ENCODE data around the gene GALP.
"Not testable (repeated sequence)": the region's sequence is repeated elsewhere in the genome, so short reads cannot be mapped to it uniquely, and the experiment has no call there.

Gene GALP

GRCh38 chr19:56175861-56176307 lies at the start of gene GALP:
Gene GALP (plus strand): TSS chr19:56176008. CDS start chr19:56177109, 1,101 bp downstream.
- intact Hi-C loops (cut with micrococcal nuclease); H3K36me3 Mint-ChIP-seq (ENCODE audit: low read depth); H3K27ac Mint-ChIP-seq: not testable (repeated sequence)

DNA sequence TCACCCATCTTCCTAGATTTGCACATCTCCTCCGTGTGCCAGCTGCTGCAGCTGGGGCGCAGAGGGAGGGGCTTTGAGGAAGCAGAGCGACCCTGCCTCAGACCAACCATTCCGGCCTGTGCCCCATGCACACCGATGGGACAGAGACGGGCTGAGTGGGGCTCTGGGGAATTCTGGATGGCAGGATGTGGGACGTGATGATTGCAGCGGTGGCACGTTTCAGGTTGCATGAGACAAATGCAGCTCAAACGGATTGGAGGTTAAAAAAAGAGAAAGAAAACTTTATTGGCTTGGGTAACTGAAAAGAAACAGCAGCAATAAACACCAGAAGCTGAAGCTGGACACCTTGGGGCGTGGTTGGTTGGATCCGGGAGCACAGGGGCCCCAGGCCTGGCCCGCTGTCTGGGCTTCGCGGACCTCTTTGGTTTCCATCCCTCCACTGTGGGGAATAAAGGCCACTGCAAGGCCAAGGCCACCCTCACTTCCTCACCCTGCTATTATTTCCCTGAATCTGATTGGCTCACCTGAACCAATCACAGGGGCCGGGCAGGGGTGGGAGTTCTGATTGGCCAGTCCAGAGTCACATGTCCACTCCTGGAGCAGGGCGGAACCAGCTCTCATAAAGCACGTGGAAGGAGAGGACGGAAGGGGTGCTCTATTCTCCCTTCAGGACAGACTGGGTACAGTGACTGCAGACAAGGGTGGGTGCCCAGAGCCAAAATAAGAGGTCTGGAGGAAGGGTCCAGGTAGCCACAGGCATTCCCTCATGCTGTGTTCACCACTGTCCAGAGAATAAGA lies 48.6 kb upstream of the GALP start:
- intact Hi-C loops (cut with micrococcal nuclease), result no loop called here
- H3K4me1 Mint-ChIP-seq (ENCODE audit: low read depth), result no peaks in the 10 kb centered on the region

More at GRCh38 chr19:56175861-56176307, at the start of gene GALP:
- H3K27me3 Mint-ChIP-seq; H3K9me3 Mint-ChIP-seq; H3K4me3 Mint-ChIP-seq; H3K4me1 Mint-ChIP-seq (ENCODE audit: low read depth): not testable (repeated sequence)

GRCh38 chr19:56130006-56130405 lies 45.8 kb upstream of the GALP start:
- Mint-ChIP-seq H3K27me3 (no peaks in the 10 kb centered on the region), H3K9me3 (no peaks in the 10 kb centered on the region), H3K27ac (no peak overlapping the region), H3K4me1 (ENCODE audit: low read depth) (peaks cover 12% of the 10 kb centered on the region), H3K36me3 (ENCODE audit: low read depth) (no peaks in the 10 kb centered on the region), H3K4me3 (no peak overlapping the region)
- intact Hi-C loops (cut with micrococcal nuclease), result no loop called here

More for the DNA sequence above, 48.6 kb upstream of the GALP start:
- no peaks in the 10 kb centered on the region for H3K27me3 Mint-ChIP-seq
- H3K9me3 Mint-ChIP-seq, result no peaks in the 10 kb centered on the region
- no peak overlapping the region for H3K4me3 Mint-ChIP-seq
- no peak overlapping the region for H3K27ac Mint-ChIP-seq
- no peaks in the 10 kb centered on the region for H3K36me3 Mint-ChIP-seq (ENCODE audit: low read depth)

DNA sequence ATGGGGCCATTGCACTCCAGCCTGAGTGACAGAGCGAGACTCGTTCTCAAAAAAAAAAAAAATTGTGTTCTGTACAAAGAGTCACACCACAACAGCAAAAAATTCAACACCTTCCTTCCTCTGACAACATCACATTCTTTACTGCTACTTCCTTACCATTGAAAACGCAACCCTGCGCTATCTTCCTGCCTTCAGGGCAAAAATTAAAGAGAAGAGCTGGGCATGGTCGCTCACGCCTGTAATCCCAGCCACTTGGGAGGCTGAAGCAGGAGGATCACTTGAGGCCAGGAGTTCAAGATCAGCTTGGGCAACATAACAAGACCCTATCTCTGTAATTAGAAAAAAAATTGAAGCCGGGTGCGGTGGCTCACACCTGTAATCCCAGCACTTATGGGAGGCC lies 44.2 kb upstream of the GALP start:
- no peaks in the 10 kb centered on the region for H3K27me3 Mint-ChIP-seq
- no peaks in the 10 kb centered on the region for H3K36me3 Mint-ChIP-seq (ENCODE audit: low read depth)
- no peak overlapping the region for H3K27ac Mint-ChIP-seq
- peaks cover 12% of the 10 kb centered on the region for H3K4me1 Mint-ChIP-seq (ENCODE audit: low read depth)
- no peaks in the 10 kb centered on the region for H3K9me3 Mint-ChIP-seq
- no peak overlapping the region for H3K4me3 Mint-ChIP-seq
- intact Hi-C loops (cut with micrococcal nuclease), result no loop called here

DNA sequence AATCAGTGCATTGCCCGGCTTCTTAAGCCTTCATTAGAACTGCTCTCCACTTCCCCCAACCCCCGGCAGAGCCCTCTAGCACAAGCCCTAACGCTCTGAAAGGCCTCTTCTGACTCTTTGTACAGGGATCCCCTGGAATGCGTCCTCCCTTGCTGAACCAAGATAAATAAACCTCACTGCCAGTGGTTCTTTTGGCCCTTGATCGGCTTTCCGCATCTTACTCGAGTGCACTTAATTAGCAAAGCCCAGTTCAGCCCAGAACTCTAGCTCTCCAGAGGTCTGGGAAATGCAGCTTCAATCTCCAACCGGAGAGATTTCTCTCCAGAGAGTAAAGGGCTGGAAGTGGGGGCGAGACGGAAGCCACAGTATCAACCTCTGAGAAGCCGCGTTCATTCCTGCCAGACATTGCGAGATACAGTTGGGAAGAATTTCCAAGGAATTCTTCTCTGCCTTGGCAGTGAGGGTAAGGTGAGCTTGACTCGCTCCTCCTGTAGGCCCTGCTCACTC lies 43.4 kb upstream of the GALP start:
- Mint-ChIP-seq H3K36me3 (ENCODE audit: low read depth) (no peaks in the 10 kb centered on the region), H3K27me3 (no peaks in the 10 kb centered on the region), H3K9me3 (no peaks in the 10 kb centered on the region), H3K4me1 (ENCODE audit: low read depth) (peaks cover 12% of the 10 kb centered on the region), H3K27ac (no peak overlapping the region), H3K4me3 (no peak overlapping the region)
- intact Hi-C loops (cut with micrococcal nuclease), result no loop called here

DNA sequence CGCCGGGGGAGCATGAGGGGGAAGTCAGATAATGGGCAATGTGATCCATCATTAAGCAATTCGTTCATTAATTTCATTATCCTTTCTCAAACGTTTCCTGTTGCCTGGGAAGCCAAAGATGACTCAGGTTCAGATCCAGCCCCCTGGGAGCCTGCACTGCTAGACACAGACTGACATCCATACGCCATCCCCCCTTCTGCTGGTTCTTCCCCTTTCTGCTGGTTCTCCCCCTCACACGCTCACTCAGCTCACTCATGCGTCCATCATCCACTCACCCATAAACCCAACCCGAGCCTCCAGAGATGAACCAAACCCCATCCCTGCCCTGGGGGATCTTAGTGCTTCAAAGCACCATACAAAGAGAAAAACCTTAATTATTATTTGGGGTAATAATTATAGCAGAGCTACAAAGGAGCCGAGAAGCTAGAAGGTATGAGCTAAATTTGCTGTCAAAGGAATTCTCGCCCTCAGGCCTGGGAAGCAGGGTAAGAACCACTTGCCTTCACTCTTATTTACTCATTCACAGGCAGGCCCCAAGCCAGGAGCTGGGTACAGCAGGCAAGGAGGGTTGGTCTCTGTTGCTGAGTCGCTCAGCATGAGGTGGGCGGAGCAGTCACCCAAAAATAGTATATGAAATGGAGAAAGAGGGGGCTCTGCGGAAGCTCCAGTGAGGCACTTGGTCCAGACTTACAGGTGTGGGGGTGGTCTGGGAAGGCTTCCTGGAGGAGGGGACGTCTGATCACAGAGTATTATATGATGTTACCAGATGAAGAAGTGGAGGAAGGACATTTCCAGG lies 41.8 kb upstream of the GALP start:
- H3K4me3 Mint-ChIP-seq, result no peak overlapping the region
- intact Hi-C loops (cut with micrococcal nuclease), result no loop called here
- H3K27ac Mint-ChIP-seq, result peak overlapping the region; percentile 5
- no peaks in the 10 kb centered on the region for H3K27me3 Mint-ChIP-seq
- no peaks in the 10 kb centered on the region for H3K9me3 Mint-ChIP-seq
- H3K4me1 Mint-ChIP-seq (ENCODE audit: low read depth), result peaks cover 24% of the 10 kb centered on the region
- H3K36me3 Mint-ChIP-seq (ENCODE audit: low read depth), result no peaks in the 10 kb centered on the region

DNA sequence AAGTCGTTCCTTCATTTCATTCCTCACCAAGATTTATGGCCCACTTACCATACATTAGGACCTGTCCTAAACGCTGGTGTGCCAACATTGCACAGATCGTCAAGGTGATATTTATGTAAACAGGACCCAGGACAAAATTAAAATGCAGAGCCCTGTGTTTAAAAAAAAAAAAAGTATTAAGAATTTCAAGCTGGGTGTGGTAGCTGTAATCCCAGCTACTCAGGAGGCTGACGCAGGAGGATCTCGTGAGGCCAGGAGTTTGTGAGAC lies 41.2 kb upstream of the GALP start:
- H3K27ac Mint-ChIP-seq, result peak overlapping the region; percentile 5
- H3K4me1 Mint-ChIP-seq (ENCODE audit: low read depth), result peaks cover 29% of the 10 kb centered on the region
- H3K9me3 Mint-ChIP-seq, result no peaks in the 10 kb centered on the region
- intact Hi-C loops (cut with micrococcal nuclease), result no loop called here
- no peaks in the 10 kb centered on the region for H3K27me3 Mint-ChIP-seq
- no peak overlapping the region for H3K4me3 Mint-ChIP-seq
- H3K36me3 Mint-ChIP-seq (ENCODE audit: low read depth), result no peaks in the 10 kb centered on the region

- Mint-ChIP-seq H3K36me3 (ENCODE audit: low read depth) (peaks cover 6% of the 10 kb centered on the region), H3K4me1 (ENCODE audit: low read depth) (peaks cover 38% of the 10 kb centered on the region), H3K27ac (no peak overlapping the region), H3K9me3 (no peaks in the 10 kb centered on the region), H3K4me3 (no peak overlapping the region), H3K27me3 (no peaks in the 10 kb centered on the region)
- intact Hi-C loops (cut with micrococcal nuclease), result no loop called here
These were observed 39.4 kb upstream of the GALP start for GRCh38 chr19:56136362-56136761.

DNA sequence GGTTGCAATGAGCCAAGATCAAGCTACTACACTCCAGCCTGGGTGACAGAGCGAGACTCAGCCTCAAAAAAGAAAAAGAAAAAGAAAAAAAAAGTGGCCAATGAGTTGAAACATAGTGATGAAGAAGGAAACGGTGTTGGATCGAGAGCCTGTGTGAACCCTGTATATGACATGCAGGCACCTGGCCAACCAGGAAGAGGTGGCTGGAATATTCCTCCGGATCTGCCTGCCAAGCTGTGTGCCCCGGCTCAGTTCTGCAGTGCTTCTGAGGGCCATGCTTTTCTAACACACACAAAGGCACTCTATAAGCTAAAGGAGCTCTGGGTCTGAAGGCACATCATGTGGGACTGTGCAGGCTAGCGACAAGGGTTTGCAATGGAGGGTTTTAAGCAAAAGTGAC lies 38.4 kb upstream of the GALP start:
- Mint-ChIP-seq H3K27me3 (no peaks in the 10 kb centered on the region), H3K27ac (no peak overlapping the region), H3K36me3 (ENCODE audit: low read depth) (peaks cover 6% of the 10 kb centered on the region), H3K4me3 (no peak overlapping the region), H3K9me3 (no peaks in the 10 kb centered on the region), H3K4me1 (ENCODE audit: low read depth) (peaks cover 43% of the 10 kb centered on the region)
- intact Hi-C loops (cut with micrococcal nuclease), result no loop called here

DNA sequence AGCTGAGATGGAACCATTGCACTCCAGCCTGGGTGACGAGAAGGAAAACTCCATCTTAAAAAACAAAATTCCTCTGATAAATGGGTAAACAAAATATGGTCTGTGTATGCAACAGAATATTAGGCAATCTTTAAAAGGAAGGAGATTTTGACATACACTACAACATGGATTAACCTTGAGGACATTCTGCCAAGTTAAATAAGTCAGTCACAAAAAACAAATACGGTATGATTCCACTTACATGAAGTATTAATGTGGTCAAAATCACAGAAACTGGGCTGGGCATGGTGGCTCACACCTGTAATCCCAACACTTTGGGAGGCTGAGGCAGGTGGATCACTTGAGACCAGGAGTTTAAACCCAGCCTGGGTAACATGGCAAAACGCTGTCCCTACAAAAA lies 37.7 kb upstream of the GALP start:
- intact Hi-C loops (cut with micrococcal nuclease), result no loop called here
- Mint-ChIP-seq H3K4me1 (ENCODE audit: low read depth) (peaks cover 48% of the 10 kb centered on the region), H3K36me3 (ENCODE audit: low read depth) (peaks cover 6% of the 10 kb centered on the region), H3K9me3 (no peaks in the 10 kb centered on the region), H3K27ac (no peak overlapping the region), H3K27me3 (no peaks in the 10 kb centered on the region), H3K4me3 (no peak overlapping the region)

GRCh38 chr19:56139847-56140582 lies 35.8 kb upstream of the GALP start:
- Mint-ChIP-seq H3K36me3 (ENCODE audit: low read depth) (peaks cover 6% of the 10 kb centered on the region), H3K4me1 (ENCODE audit: low read depth) (peaks cover 49% of the 10 kb centered on the region), H3K9me3 (no peaks in the 10 kb centered on the region), H3K27me3 (no peaks in the 10 kb centered on the region), H3K27ac (peak overlapping the region; percentile 91), H3K4me3 (peak overlapping the region; percentile 73)
- intact Hi-C loops (cut with micrococcal nuclease), result loop anchor here (1.0 kb wide), 2 partner anchors 19 to 35 kb away; partner anchors contain the start of gene ZNF787

DNA sequence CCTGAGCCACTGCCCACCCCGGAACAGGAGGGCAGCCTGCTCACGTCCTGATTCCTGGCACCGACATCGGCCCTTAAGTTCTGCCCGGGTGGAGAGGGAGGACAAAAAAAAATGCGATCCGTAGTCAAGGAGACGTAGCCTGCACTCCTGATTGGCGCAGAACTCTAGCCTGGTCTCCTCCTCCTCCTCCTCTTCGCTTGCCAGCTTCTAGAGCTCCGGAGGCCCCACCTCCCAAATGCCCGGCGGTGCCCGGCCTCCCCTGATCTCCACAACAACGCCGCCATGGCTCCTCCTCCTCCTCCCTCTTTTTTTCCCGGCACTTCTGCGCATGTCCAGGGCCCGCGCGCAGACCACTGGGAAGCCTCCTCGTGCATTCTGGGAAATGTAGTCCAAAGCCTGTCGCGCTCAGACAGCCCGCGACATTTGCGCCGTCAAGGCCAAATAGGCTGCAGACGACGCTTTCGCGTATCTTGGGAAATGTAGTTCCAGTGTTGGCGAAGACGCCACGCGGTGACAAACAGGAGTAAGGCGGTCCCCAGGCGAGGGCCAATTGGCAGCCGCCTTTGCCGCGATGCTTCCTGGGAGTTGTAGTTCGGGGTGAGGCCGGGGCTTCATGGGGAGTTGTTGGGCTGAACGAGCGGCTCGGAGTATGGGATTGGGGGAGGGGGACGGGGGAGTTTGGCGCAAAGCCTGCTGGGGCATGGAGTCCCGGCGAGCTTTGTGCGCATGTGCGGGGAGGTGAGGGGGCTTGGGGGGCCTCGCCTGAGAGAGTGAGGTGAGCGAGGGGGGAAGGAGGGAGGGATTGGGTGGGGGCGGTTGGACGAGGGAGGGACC lies 35.0 kb upstream of the GALP start, which contains the start of gene ZNF444:
Gene ZNF444 (plus strand): TSS at position 705 of the 834 bp plus-strand sequence. CDS start 5,625 bp downstream, outside the sequence.
- Mint-ChIP-seq H3K4me1 (ENCODE audit: low read depth) (peaks cover 49% of the 10 kb centered on the region), H3K4me3 (peak within 1 kb of the TSS; percentile 73), H3K27ac (peak within 1 kb of the TSS; percentile 91), H3K9me3 (no peaks in the 10 kb centered on the region), H3K27me3 (no peaks in the 10 kb centered on the region), H3K36me3 (ENCODE audit: low read depth) (peaks cover 6% of the 10 kb centered on the region)
- intact Hi-C loops (cut with micrococcal nuclease), result loop anchor here (1.0 kb wide), 2 partner anchors 19 to 35 kb away; partner anchors contain the start of gene ZNF787

DNA sequence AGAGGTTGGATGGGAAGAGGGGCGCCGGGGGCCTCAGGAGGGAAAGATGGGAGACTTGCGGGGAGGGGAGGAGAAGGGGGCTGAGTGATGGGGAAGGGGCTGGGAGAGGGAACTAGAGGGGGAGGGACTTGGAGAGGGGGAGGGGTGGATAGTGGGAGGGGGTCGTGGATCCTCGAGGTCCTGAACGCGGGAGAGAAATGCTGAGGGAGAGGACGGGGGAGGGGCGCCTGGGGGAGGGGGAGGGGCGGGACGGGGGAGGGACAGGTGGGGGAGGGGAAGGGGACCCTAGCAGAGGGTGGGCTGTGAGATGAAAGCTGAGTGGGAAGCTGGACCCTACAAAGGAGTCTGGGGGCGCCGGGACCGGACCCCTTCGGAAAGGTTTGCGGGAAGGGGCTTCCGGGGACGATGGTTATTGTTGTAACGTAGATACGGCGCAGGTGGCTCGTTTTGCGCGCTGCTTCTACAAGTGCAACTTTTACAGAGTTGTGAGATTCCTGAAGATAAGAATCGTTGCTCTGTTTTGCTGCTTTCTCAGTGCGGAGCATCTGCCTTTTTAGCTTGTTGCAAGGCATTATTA lies 34.3 kb upstream of the GALP start:
- H3K9me3 Mint-ChIP-seq, result no peaks in the 10 kb centered on the region
- intact Hi-C loops (cut with micrococcal nuclease), result no loop called here
- peak overlapping the region; percentile 91 for H3K27ac Mint-ChIP-seq
- H3K36me3 Mint-ChIP-seq (ENCODE audit: low read depth), result peaks cover 13% of the 10 kb centered on the region
- H3K4me3 Mint-ChIP-seq, result peak overlapping the region; percentile 73
- no peaks in the 10 kb centered on the region for H3K27me3 Mint-ChIP-seq
- H3K4me1 Mint-ChIP-seq (ENCODE audit: low read depth), result peaks cover 49% of the 10 kb centered on the region
